SHP77 treated with DMSO at 0.1 percent for 48 hours (cell line): Measurements from ENCODE around the gene NT5DC3.

Experiments used
- DNase-seq: peaks from one replicate; lab custom pipeline; 2025; lab: John Stamatoyannopoulos, UW

NT5DC3 gene

DNA sequence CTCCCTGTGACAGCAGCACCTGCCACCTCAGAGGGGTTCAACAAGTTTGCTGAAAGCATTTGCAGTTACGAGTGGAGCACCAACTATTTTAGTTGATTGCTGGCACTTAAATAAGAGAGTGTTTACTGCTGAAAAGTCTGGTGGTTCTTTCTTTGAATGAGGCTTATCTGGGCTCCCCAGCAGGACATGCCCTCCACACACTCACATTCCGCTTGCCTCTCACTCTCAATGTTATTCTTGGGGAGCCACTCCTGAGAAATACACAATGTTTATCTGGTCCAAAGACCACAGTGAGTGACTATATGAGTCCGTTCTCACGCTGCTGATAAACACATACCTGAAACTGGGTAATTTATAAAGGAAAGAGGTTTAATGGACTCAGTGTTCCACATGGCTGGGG lies 31.9 kb downstream of the NT5DC3 start:
- DNase-seq, result no peak

DNA sequence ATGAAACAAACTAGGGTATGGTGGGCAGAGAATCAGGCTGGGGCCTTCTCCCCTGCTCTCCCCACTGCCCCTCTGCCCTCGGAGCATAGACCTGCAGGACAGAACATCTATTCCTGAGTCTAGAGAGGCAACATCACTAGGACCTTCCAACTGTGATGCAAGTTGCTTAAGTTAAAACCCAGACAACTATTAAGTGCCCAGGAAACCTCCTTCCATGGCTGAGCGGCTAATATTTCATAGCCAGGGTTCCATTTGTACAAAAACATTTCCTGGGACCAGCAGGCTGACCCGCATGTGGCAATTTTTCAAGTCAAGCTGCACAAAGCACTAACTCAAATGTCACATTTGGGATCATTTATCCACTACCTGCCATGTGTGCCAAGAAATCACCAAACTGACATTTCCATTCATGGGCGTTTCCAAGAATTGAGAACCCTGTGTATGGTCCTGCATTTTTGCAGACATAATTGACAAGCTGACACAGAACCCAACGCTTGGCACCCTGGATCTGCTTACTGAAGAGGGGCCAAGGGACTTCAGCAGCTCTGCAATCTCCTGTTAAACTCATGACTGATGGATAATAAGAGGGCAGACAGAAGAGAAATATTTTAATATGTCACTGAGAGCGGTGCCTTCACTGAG lies 32.7 kb downstream of the NT5DC3 start:
- DNase-seq, result no peak

DNA sequence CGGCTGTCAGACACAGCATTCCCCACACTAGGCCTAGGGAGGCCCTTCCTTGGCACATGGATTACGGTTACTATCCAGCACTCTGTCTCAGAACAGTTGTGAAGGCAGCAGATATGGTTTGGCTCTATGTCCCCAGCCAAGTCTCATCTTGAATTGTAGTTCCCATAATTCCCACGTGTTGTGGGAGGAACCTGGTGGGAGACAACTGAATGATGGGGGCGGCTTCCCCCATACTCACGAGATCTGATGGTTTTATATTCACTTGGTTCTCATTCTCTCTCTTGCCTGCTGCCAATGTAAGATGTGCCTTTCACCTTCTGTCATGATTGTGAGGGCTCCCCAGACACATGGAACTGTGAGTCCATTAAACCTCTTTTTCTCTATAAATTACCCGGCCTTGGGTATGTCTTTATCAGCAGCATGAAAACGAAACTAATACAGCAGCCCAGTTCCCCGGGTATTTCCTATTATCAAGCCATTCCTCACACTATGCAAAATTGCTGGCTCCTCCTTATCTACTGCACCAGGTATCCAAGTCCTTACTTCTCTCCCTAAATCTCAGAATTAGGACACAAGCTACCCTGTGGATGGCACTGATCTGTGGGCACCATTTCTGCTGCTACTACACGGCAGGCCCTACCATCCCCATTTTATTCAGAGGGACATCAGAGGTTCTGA lies 33.3 kb downstream of the NT5DC3 start:
- no peak for DNase-seq

DNA sequence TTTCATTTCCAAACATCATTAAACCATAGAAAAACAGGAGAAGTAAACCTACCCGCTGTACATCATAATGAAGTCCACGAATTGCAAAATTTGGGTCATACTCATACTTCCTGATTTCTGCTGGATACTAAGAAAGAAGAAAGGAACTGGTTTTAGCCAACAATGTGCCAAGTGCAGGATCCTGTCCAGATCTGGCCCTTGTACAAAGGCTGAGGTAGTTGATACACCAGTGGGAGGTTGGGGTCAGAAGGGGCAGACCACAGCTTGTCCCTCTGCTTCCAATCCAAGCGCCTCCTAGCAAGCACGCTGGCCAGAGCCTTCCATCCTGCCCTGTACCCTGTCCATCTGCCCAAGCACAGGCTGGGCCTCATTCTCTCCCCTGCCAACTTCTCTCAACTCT lies 34.2 kb downstream of the NT5DC3 start:
- DNase-seq, result no peak

DNA sequence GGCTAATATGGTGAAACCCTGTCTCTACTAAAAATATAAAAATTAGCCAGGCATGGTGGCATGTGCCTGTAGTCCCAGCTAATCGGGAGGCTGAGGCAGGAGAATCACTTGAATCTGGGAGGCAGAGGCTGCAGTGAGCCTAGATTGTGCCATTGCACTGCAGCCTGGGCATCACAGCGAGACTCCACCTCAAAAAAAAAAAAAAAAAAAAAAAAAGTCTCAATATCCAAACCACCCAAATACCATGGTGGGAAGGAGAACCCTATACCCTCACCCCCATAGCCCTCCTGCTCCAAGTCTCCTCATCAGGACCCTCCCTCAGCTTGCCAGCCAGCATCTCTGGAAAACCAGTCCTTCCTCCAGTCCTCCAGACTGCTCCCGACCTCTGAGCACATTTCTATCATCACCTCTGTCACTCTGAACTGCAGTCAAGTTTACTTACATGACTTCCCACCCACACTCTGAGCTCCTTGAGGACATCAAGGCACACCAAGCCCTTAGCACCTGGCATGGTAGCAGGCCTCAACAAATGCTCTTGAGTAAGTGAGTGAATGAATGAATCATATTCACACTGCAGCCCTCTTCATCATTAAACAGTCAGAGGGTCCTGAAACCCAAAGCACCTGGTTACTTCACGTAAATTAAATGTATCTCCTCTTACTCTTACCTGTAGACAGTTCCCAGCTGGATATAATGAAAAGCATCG lies 35.2 kb downstream of the NT5DC3 start:
- DNase-seq, result no peak

DNA sequence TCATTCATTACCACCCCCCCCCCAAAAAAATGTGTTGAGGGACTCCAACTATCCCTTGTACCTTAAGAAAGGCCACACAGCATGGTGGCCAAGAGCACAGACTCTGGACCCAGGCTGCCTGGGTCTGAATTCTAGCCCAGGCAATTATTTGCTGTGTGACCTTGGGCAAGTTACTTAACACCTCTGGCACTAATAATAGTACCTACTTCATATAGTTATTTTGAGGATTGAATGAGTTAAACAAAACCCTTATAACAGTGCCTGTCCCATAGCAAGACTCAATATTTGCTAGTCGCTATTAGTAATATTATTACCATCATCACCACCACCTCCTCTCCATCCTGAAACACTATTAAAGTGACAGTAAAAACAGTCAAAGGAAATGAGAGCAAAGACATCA lies 37.2 kb downstream of the NT5DC3 start:
- DNase-seq, result no peak

DNA sequence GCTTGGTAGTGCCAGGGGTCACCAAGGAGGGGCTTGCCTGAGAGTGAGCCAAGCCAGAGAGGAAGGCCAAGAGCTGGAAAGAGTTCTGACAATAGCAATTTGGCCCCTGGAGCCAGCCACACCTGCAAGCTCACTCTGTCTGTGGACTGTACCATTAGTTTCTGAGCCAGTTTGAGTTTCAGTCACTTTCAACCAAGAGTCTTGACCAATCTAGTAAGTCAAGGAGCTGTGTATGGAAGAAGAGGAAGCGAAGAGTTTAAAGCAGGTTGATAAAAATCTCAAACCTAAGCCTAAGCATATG lies 38.5 kb downstream of the NT5DC3 start:
- no peak for DNase-seq

DNA sequence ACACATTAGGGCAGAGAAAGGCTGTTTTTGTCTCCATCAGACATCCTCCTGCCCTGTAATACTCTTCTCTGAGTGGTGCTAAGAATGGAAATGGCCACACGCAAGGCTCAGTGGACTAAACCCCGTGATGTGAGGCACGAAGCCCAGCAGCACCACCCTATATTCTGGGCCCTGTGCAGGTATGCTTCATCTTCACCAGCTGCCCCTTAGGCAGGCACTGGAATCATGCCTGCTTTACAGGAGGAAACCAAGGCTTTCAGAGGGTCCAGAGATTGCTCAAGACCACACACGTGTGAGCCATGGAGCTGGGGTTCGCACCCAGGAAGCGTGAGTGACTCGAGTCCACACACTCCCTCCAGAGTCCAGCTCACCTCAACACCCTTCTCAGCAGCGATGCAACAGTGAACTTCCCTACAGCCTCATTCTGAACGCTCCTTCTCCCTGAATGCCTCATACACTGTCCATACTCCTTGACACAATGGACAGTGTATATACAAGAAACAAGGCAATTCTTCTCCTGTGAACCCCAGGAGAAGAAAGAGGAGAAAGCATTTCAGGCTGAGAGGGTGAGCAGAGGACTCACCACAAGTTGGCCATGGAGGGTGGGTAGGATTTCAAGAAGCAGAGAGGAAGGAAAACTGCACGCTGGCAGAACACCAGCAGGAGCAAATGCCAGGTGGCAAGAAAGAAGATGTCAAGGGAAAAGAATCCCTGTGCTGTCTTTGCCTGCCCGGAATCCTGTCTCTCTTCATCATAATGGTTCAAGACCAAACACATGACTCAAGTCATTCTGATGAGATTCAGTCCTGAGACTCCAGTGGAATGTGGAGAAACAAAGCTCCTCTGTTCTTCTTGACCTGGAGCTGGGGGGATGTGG lies 39.1 kb downstream of the NT5DC3 start:
- no peak for DNase-seq

DNA sequence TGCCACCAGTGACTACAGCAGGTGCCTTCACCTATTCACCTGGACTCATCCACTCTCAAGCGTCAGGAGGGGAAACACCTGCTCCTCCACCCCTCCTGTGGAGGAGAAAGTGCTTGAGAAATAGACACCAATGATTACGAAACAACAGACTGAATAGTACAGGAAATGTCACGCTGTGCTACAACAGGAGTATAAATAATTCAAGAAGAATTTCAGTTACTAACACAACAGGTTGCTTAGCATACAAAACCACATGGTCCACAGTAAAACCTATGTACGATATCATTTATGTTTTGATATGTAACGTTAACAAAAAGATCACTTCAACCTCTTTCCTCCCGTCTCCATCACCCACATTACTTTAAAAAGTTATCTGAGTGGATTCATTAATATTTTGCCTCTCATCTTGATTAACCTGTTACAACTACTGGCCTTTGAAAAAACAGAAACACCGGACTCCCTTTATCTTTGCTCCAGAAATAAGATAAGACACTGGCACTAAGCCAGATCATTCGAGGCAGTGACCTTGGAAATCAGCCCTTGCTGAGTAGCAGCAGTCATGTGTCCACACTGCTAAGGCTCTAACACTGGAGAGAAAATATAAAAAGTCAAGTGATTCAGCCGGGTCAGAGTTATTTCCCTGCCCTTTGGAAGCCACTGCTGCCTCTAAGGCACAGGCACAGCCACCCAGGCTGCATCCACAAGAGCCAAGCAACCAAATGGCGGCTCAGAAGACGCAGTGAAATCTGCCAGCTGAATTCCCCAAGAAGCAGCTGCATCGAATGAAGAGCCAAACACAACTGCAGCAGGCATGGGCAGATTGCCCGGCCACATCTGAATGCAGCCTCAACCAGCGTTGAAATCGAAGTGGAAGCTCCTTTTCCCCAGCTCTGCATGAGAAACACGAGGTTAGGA lies 40.9 kb downstream of the NT5DC3 start:
- DNase-seq, result peak; percentile 39

DNA sequence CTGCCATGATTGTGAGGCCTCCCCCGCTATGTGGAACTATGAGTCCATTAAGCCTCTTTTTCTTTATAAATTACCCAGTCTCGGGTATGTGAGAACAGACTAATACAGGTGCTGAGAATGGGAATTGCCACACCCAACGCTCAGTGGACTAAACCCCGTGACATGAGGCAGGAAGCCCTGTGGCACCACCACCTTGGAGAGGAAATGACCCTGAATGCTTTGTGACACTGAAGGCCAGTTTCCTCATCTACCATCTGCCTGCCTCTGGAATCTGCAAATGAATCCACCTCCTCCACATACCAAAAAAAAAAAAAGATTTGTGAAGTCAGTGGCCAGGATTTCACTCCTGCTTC lies 41.6 kb downstream of the NT5DC3 start:
- no peak for DNase-seq

DNA sequence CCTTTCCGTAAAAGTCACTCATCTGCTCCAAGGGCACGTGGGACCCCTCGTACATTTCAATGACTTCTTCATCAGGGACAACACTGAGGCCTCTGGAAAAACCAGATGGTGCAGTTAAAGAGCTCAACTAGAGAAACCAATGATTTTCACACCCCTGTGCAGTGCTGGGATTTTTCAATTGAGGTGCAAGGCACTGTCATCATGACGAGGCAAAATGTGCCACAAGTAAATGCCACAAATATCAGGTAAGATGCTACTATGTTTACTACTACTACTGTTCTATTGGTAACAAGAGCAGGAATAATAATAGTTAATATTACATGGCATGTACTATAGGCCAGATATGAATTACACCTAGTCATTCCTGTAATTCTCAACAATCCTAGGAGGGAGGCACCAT lies 42.4 kb downstream of the NT5DC3 start:
- no peak for DNase-seq

DNA sequence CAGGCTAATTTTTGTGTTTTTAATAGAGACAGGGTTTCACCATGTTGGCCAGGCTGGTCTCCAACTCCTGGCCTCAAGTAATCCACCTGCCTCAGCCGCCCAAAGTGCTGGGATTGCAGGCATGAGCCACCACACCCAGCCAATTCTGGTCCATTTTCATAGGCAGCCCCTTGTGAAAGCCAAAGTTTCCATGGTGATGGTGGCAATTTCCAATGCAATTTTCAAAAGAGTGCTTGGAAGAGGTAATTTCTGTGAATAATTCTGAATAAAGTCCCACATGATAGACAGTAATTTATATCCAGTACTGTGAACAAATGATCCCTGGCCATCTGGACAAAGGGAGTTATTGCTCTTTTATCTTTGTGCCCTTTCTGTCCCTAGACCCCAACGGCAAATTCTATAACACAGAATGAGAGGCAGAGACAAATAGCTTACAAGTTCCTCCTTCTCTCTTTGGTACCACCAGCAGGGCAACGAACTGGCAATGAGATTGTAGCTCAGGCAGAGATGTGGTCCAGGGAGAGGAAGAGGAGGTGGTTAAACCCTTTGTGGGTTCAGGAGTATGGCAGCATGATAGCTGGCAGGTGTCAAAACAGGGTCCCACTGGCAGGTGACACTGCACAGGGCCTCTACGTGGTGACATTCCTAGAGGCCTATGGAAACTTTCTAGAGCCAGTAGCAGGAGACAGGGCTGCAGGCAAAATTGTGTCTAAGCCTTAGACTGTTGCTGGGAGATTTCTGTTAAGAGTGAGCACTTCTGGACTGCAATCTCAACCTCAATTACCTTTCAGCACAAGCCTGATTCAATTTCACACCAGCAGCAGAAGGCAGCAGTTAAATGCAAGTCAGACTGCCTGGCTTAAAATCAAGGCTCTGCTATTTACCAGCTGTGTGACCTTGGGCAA lies 46.5 kb downstream of the NT5DC3 start:
- no peak for DNase-seq

DNA sequence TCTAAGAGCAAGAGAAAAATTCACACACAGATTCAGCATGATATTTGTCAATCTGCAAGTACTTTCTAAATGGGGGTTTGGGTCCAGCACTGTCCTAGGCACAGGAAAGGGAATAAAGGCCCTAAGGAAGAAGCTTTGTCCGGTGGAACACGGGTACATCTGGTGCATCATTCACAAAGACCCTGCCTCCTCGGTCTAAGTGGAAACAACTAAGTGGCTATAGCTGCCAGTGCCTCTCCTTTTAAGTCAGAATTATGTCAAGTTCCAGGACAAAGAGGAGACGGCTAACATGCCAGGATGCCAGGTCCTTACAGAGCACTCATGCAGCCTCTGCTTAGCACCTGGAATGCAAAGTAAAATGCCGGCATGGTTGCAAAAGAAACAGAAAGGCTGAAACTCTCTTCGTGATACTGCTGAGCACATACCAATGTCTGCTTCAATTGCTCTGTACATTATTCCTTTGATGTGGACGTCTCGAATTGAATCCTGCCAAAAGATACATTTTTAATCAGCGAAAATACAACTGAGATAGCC lies 47.5 kb downstream of the NT5DC3 start:
- DNase-seq, result no peak

DNA sequence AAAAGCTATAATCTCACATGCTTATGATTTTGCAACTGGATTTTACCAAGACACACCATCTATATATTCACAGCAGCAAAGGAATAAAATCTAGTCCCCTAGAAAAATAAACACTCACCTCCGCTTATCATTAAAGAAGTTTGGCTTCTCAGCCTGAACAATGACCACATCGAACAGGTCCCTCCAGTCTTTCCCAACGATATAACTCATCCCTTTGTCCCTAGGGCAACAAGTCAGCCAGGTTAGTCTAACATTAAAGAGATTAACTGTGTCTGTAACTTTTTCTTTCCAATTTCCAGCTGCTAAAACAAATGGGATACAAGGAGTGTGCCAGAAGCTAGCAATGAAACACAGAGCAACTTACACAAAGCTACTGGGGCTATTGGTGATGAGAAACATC lies 48.0 kb downstream of the NT5DC3 start:
- DNase-seq, result no peak

DNA sequence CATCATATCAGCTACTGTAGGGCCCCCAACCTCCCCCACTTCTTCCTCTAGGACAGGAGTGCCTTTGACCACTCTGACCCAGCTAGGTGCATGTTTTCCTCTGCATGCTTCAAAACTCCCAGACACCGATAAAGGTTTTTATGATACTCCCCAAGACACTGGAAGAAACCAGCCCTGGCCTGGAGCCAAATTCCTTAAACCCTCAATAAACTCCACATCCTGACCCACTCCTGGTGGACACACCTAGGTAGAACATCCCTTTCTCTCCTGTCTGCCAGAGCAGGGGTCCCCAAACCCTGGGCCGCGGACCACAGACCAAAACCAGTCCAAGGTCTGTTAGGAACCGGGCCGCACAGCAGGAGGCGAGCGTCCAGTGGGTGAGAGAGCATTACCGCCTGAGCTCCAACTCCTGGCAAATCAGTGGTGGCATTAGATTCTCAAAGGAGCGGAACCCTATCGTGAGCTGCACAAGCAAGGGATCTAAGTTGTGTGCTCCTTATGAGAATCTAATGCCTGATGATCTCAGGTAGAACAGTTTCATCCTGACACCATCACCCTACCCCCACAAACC lies 49.6 kb downstream of the NT5DC3 start:
- DNase-seq, result no peak

DNA sequence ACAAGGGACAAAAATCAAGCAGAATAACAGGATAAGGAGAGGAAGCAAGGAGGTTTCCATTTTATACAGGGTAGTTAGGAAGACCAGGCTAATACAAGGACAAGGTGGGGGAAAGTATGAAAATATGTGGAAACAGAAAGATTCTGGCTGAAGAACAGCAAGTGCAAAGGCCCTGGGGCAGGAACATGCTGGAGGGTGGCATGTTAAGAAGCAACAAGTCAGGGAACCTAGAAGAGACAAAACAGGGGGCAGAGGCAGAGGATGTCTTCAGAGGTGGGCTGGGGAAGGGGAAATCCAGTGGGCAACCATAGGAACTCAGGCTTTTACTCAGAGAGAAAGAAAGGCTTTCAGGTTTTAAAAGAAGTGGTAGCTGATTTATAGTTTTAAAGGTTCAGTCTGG lies 54.8 kb downstream of the NT5DC3 start:
- no peak for DNase-seq

DNA sequence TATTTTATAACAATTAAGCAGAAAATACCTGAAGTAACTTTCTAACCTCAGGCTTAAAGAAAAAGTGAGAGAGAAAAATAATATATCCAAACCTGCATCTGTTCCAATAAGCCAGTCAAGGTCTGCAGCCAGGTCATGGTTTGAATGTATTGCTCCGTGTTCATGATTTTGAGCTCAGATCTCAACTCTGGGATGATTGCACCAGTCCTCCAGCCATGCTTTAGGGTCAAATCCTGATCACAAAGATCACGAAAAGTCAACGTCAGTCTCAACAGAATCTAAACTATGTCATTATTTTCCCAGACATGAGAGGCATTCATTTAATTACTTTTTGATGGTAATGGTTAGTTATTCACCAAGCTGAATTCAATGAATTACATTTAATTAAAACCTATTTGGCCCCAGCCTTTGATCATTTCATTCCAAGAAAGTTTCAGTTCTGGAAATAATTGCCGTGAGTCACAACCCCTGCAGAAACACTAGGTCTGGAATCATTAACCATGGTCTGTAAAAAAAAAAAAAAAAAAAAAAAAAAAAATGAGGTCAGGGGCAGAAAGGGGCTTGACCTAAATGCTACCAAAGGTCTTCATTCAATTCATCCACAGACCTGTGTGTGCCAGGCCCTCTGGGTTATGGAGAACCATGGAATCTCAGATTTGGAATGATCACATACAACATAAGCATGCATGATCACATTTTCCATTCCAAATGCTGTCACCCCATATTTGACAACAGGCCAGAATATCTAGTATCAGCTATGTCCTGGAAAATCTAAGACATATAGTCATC lies 55.6 kb downstream of the NT5DC3 start:
- DNase-seq, result no peak

DNA sequence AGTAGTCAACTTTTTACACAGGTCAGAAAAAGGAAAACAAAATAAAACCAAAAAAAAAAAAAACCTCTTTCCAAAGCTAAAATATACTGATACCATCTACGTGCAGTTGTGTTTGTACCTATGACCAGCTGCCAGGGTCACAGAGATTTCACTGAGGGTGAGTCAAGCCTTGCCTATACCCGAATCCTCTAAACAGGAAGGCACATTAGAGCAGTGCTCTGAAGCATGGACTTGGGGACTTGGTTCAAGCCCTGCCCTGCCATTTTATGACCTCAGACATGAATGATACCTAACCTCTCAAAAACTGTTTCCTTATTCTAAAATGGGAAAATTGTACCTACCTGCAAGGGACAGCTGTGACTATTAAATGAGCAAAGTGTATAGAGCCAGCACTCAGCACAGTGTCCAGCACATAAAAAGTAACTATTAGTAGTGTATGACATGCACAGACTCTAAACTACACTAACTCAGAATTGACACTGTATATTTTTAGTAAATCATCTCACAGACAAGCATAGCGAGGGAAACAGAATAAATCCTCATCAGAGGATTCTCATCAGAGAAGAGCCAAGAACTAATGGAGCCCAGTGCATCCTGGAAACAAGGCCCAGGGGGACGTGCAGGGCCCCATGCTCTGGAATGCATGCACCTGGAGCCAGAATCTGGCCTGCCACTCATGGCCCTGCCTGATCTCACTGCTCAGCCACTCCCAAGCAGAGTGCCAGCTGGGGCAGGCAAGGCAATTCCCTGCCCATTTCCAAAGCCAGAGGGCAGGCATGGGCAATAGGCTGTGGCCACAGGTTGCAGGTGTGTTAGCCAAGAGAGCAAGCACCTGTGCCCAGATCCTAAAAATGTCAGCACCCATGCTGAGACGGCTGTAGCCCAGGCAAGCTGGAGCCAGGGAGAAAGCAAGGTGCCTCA lies 57.0 kb downstream of the NT5DC3 start:
- DNase-seq, result no peak
